ENCODE results near the gene RAB6A.

The RAB6A gene

GRCh38 chr11:73625696-73626318 is 135.1 kb downstream of the RAB6A start:
- peak; percentile 33 for DNase-seq (ENCODE audit: low read depth, low spot score)
